Cardiac septum (tissue), 1 donor: Measurements from ENCODE around the gene LNX1. TPM values are rescaled to one million over a fixed set of nuclear protein-coding genes. Genes with fewer than 3 reads are reported as not detected.

ENCODE experiments used
- DNase-seq: peaks from one replicate; pipeline ENCODE4 v3.0.0-alpha.2; 2020; ENCODE audit warnings: low spot score
- intact Hi-C: fragments of 100-400 bp; cut with DNase I; formaldehyde crosslinking; loops from one replicate; pipeline ENCODE4 v1.14.0; 2022
- long read RNA-seq: library from polyadenylated mRNA; unstranded; transcript quantifications from one replicate; pipeline ENCODE4 v2.0.0, GENCODE V29; 2021
- total RNA-seq: library from RNA; stranded (reverse); fragmentation: NEBNext Ultra II Directional; extraction: Animal tissue kit (Norgen Biotek cat#: 25700); gene quantifications from one replicate; pipeline ENCODE4 v1.2.1, GENCODE V29; 2021
- donor health status: DM: no; HTN: no; CAD: no.

Gene LNX1
- 1.8 TPM for total RNA-seq
- long read RNA-seq, partial matches to known transcripts = 0 of 1 reads
- long read RNA-seq, other reads (novel, unspliced or antisense) = 1 of 1 reads

DNA sequence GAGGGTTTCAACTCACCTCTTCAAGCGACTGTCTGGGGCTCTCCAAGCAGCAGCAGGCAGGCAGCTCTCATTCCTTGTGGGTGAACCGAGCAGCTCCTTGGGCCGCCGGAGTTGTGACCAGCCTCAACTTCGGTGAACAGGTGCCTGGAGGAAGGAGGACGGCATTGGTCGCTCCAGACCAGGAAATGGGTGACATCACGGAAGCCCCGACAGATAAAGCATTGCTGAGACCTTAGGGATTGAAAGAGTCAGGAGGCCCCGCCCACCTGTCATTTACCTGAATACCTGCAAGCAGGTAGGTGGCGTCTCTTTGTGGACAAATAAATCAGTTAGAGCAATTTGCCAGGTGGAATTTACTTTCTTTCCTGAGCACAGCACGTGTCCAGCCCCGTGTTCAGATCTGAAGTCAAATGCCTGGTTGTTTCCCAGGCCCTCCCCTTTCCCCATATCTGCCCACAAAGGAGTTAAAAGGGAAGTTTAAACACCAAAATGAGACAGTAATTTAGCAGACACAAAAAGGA, at the start of gene LNX1:
Gene LNX1, minus strand, starts transcription at position 115 of the 521 bp plus-strand sequence. CDS start 17,484 bp downstream, outside the sequence.
- intact Hi-C loops = no loop called here

DNA sequence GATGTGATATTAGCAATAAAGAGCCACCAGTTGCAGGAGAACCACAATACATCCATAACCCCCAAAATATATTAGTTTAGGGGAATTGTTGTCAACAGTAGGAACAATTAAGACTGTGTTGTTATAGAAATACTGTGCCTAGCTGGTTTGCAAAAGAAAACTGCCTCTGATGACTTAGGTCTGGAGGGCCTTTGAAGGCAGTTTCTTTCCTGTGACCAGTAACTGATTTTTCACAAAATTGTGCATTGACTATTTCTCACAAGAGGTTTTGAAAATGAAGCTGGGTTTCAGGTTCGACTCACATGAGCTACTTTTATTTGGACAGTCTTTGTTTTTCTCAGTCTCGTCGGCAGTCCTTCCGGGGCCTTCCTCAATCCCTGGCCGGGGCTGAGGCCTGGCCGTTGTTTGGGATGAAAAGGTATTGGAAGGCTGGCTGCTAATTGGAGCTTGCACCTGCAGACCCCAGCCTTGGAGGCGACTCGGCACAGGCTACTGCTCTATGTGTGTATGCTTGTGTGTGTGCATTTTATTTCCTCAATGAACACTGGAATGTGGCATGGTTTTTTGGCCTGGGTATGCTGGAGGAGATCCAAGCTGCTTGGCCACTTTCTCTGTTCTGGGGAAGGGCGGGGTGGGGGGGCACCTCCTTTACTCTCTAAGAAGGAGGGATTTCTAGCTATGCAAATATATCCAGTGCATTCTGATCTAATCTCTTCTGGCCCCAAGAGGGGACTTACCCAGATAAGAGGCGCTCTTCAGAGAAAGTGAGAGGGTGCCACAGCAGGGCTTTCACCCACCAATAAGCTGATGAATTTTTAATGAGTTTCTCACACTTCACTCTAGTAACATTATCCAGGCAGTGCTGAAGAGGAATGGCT, 49.5 kb upstream of the LNX1 start:
- DNase-seq = no peak

More for the DNA sequence above, at the start of gene LNX1:
- no peak for DNase-seq

DNA sequence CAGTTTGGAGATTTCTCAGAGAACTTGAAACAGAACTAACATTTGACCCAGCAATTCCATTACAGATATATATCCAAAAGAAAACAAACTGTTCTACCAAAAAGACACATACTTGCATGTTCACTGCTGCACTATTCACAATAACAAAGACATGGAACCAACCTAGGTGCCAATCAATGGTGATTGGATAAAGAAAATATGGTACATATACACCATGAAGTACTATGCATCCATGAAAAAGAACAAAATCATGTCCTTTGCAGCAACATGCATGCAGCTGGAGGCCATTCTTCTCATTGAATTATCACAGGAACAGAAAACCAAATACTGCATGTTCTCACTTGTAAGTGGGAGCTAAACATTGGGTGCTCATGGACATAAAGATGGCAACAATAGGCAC, 47.6 kb upstream of the LNX1 start:
- intact Hi-C loops = no loop called here
- no peak for DNase-seq

More for the DNA sequence above, 49.5 kb upstream of the LNX1 start:
- intact Hi-C loops = loop anchor here (10.0 kb wide), 1 partner anchor 86 kb away; no protein-coding TSS in a partner anchor

DNA sequence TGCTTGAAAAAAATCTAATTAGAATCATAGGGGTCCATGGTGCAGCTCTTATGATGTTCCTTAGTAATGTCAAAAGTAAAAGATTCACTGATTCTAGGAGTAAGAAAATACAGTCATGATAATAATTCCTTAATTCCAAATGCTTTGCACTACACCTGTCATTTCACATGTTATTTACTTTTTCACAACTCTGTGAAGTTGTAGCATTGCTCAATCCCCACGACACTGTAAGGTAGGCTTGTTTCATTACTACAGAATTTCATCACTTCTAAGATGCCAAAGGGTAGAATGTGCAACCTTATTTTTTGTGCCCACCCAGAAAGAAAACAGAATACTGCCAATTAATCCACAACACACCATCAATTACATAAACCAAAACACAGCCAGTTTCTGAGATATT, 46.1 kb upstream of the LNX1 start:
- no peak for DNase-seq
- intact Hi-C loops = no loop called here

DNA sequence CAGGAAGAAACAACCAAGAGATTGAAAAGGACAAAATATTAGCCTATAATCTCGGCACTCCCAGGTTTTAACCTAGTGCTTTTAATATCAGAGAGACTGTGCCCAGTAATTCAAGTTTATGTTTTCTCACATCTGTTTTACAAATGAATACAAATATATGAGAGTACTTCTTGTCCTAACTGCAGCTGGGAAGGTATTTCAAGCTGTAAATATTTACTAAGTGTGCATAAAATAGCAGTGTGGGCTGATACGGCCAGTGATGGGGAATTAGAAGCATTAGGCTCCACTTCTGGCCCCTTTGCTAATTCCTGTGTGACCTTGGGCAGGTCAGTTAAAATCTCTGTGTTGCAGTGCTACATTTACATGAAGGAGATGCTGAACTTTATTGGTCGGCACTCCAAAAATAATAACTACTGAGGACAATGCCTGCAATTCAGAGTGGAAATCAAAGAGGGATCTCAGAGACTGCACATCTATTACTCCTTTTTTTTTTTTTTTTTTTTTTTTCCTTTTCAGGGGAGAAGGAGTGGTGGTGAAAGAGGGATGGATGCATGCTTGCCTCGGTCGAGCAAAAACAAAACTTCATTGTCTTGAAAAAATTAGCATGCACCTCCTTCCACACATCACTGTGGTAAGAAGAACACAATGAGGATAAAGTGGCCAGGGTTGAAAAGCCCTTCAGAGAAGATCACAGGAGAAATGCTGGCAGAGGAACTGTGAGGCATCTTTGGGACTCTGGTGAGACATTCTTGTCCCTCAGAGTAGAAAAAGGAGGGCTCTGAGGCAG, 44.6 kb upstream of the LNX1 start:
- intact Hi-C loops = no loop called here
- DNase-seq = no peak

DNA sequence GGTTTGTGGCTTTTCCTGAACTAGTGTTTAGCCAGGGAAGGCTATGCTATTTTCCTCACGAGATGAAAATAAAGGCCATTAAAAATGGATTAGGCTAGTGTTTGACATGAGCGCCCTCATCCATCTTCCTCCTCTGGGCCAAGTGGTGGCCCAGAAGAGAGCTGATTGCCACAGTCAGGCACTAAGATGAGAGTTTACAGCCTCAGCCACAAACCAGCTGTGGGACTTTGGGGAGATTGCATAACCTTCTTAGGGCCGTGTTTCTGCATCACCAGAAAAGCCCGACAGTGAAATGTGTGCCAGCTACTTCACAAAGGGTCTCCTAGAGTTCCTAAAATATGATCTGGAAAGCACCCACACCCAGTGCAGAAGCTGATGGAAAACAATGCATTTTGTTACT, 42.3 kb upstream of the LNX1 start:
- DNase-seq = no peak

DNA sequence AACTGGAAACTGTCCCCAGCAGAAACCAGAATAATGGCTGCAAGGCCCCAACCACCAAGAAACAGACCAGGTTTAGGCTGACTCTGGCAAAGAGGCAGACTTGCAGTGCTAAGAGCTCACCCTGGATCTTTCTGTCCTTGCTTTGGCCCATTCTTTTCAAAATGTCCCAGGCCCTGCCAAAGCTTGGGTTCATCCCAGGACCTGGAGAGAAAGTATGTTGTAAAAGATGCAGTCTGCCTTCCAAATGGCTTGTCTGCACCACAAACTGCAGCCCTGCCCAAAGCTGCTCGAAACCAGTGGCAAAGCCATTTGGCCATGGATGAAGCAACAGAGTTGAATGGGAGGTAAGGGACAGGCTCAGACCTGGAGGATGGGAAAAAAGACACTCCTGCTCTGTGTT, 38.0 kb upstream of the LNX1 start:
- intact Hi-C loops = no loop called here
- DNase-seq = no peak

More for the DNA sequence above, 42.3 kb upstream of the LNX1 start:
- intact Hi-C loops = no loop called here

DNA sequence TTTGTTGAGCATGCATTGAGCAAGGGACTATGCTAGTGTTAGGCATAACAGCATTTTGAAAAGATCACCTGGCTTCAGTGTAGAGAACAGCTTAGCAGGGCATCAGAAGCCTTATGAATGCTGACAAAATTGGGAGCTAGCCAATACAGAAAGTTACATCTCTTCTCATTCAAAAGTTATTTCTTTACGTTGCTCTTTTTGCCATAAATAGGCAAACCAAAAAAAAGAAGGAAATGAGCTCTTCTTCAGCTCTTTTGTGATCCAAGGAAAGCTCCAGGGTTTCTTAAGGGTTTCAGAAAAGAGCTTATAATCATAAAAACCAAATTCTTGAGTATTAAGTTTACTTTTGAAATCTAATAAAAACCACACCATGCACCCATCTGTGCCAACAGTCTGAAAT, 35.2 kb upstream of the LNX1 start:
- intact Hi-C loops = no loop called here
- no peak for DNase-seq

DNA sequence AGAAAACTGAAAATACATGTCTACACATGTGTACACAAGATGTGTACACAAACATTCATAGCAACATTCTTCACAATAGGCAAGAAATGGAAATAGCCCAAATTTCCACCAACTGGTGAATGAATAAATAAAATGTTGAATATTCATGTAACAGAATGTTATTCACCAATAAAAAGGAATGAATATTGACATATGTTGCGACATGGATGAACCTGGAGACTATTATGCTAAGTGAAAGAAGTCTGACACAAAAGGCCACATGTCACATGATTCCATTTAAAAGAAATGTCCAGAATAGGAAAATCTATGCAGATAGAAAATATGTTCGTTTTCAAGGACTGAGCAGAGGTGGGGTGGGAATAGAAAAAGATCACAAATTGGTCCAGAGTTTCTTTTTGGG, 34.6 kb upstream of the LNX1 start:
- no peak for DNase-seq

DNA sequence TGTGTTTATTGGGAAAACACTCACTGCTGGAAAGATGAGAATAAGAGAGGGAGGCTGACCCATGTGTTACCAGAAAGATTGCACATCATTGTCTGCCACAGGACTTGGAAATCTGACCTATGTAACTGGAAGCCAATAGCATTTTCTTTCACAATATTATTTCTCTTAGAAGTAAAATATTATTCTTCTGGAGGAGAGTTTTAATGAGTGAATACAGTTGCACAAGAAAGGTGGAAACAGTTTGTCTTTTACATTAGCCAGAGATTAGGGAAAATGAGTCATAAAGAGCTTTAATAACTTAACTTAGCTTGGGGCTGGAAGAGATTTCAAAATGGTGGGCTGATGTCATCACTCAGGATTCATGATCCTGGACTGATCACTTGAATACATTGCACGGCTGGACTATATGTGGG, 31.5 kb upstream of the LNX1 start:
- DNase-seq = no peak
- intact Hi-C loops = no loop called here

More for the DNA sequence above, 34.6 kb upstream of the LNX1 start:
- intact Hi-C loops = no loop called here

DNA sequence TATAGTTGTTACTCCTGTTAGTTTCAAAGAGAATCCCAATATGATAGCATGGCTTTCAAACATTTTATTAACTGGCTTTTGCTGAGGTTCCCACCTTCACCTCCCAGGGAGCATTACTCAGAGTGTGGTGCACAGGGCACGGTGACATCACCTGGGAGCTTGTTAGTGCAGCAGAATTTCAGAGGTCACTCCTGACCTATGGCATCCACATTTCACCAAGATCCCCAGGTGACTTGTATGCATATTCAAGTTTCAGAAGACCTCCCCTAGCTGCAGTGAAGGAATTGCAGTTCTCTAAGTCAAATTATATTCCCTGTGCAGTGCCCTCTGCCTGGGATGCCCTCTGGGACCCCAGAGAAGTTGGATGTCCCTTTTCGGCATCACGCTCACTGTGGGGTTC, 29.7 kb upstream of the LNX1 start:
- intact Hi-C loops = no loop called here
- no peak for DNase-seq

DNA sequence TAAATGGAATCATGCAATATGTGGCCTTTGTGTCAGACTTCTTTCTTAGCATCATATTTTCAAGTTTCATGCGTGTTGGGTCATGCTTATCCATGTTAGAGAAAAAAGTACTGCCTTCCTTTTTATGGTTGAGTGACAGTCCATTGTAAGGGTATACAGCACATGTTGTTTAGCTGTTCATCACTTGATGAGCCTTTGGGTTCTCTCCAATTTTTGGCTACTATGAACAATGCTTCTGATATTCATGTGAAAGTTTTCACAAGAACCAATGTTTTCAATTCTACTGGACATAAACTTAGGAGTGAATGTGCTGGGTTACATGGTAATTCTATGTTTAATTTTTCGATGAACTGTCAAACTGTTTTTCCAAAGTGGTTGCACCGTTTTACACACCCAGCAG, 28.1 kb upstream of the LNX1 start:
- DNase-seq = no peak
- intact Hi-C loops = no loop called here

DNA sequence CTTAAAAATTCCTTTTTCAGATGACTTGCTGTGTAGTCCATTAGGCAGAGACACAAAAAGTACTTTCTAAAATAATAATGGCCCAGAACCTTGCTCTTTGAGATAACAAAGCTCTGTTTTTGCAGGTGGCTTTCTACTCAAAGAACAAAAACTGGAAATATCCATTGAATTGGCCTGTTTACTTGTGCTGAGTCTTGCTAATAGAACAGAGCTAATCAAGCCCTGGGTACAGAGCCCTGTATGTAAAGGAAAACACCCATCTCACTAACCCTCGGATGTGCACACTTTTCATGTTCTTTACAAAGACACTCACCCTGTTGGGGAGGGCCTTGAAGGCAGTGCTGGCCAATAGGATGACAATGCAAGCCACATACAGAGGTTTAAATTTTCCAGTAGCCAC, 27.0 kb upstream of the LNX1 start:
- intact Hi-C loops = no loop called here
- no peak for DNase-seq

DNA sequence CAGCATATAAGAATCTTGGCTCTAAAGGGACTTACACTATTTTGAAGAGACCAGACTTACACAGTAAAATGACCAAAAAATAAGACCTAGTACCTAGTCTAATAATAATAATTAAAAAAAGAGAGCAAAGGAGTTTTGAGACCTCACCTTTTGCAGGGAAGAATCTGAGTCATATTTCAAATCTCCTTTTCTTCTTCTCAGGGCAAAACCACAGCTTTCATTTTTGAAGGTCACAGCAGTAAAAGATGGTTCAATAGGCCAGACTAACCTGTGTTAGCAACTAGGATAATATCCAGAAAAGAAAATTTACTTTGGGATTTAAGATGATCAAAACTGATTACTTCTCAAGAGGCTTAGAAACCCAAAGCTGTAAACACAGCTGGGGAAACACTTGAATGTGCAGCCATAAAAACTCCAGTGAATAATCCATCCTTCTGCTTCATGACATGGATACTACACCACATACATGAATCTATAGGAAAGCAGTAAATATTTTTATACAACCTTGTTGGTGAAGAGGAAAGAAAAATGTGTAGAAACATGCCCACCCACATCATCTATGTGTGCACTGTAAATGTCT, 25.9 kb upstream of the LNX1 start:
- intact Hi-C loops = no loop called here
- DNase-seq = no peak

DNA sequence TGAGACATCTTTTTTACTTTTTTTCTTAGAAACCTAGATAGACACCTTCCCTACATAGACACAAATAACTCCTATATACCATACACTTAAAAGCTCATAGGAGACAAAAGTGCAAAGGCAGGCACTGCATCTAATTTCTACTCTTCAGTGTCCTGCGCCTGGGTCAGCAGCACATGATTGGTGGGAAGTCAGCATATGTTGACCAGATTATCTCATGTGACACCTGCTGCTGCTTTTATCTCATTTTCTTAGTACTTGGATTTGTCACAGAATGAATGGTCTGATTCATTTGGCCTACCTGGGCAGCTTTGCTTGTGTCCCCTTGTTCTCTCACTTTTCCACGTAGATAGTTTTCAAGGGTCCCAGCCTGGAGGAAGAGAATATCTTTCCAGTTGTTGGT, 24.9 kb upstream of the LNX1 start:
- intact Hi-C loops = no loop called here

DNA sequence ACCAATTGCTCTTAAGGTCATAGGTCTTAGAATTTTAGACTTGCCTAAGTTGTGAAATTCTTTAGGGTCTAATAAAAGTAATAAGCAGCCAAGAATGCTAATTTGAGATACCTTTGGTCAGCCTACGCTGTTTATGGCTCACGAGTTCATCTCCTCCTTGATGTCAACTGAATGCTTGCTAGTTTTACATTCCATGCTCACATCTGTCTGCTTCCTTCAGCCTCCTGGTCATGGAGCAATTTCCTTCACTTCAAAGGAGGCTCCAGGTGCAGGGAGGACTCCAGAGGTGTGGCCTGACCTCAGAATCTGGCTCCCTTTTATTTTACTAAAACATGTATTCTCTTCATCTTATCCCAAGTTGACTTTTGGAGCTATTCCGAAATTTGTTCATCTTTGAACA, 23.3 kb upstream of the LNX1 start:
- no peak for DNase-seq
- intact Hi-C loops = no loop called here

More for the DNA sequence above, 24.9 kb upstream of the LNX1 start:
- no peak for DNase-seq

DNA sequence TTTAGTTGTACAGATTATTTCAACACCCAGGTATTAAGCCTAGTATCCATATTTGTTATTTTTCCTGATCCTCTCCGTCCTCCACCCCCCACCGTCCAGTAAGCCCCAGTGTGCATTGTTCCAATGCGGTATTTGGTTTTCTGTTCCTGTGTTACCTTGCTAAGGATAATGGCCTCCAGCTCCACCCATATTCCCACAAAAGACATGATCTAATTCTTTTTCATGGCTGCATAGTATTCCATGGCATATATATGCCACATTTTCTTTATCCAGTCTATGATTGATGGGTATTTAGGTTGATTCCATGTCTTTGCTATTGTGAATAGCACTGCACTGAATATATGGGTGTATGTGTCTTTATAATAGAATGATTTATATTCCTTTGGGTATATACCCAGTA, 22.1 kb upstream of the LNX1 start:
- intact Hi-C loops = no loop called here
- no peak for DNase-seq

DNA sequence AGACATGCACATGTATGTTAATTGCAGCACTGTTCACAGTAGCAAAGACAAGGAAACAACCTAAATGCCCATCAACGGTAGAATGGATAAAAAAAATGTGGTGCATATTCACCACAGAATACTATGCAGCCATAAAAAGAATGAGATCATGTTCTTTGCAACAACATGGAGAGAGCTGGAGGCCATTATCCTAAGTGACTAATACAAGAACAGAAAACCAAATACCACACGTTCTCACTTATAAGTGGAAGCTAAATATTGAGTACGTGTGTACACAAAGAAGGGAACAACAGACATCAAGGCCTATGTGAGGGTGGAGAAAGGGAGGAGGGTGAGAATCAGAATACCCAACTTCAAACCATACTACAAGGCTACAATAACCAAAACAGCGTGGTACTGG, 17.4 kb upstream of the LNX1 start:
- DNase-seq = no peak
- intact Hi-C loops = no loop called here

DNA sequence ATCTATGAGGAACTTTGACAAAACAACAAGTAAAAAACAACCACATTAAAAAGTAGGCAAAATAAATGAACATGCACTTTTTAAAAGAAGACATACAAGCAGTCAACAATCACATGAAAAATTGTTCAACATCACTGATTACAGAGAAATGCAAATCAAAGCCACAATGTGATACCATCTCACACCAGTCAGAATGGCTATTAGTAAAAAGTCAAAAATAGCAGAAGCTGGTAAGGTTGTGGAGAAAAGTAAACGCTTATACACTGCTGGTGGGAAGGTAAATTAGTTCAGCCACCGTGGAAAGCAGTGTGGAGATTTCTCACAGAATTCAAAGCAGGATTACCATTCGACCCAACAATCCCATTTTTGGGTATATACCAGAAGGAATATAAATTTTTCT, 17.0 kb upstream of the LNX1 start:
- intact Hi-C loops = no loop called here
- no peak for DNase-seq

DNA sequence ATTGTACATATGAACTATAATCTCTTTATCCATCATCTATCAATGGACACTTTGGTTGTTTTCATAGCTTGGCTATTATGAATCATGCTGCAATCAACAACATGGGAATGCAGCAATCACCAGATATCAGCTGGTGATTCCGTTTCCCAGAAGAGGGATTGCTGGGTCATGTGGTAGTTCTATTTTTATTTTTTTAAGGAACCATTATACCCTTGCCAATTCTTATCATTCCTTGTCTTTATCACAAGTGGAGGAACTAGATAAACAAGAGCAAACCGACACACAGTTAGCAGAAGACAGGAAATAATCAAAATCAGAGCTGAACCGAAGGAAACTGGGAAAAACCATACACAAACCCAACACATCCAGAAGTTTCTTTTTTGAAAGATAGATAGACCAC, 14.5 kb upstream of the LNX1 start:
- no peak for DNase-seq
- intact Hi-C loops = no loop called here
